Liver (tissue), 9 donors: ENCODE results near the gene ANOS1. TPM values are rescaled to one million over a fixed set of nuclear protein-coding genes. Genes with fewer than 3 reads are reported as not detected.

Experiments
- DNase-seq: peaks from one replicate; pipeline ENCODE4 v3.0.0-alpha.2; 2017; ENCODE audit warnings: low spot score
- H3K27ac ChIP-seq, 2 donors: one replicate each; pipeline ENCODE4 v1.7.0; 2013; ENCODE audit warnings: inconsistent platforms in 2 of 2, low read length in 2 of 2, control low read depth in 1 of 2, low read depth in 1 of 2, mild to moderate bottlenecking in 1 of 2
- H3K27me3 ChIP-seq, 4 donors: one replicate each; pipeline versions ENCODE4 v1.6.1 to v1.7.0; 2013; ENCODE audit warnings: low read length in 3 of 4, inconsistent platforms in 1 of 4, mild to moderate bottlenecking in 1 of 4, moderate library complexity in 1 of 4; ENCODE audit not compliant: control insufficient read depth in 4 of 4, insufficient read depth in 4 of 4
- H3K36me3 ChIP-seq, 4 donors: one replicate each; pipeline versions ENCODE4 v1.6.1 to v1.7.0; 2013; ENCODE audit warnings: low read length in 3 of 4, mild to moderate bottlenecking in 3 of 4, low read depth in 1 of 4, moderate library complexity in 1 of 4; ENCODE audit not compliant: control insufficient read depth in 4 of 4, insufficient read depth in 3 of 4
- H3K4me1 ChIP-seq, 4 donors: one replicate each; pipeline versions ENCODE4 v1.6.1 to v1.7.0; 2013; ENCODE audit warnings: low read length in 3 of 4, mild to moderate bottlenecking in 3 of 4, moderate library complexity in 1 of 4; ENCODE audit not compliant: control insufficient read depth in 4 of 4, insufficient read depth in 4 of 4
- H3K4me3 ChIP-seq, 3 donors: one replicate each; pipeline versions ENCODE4 v1.6.1 to v1.7.0; 2013; ENCODE audit warnings: low read length in 3 of 3, control low read depth in 1 of 3, low read depth in 1 of 3, mild to moderate bottlenecking in 1 of 3
- H3K9ac ChIP-seq, 2 donors: one replicate each; pipeline ENCODE4 v1.7.0; 2013; ENCODE audit warnings: low read length in 2 of 2, mild to moderate bottlenecking in 2 of 2, moderate library complexity in 2 of 2, control low read depth in 1 of 2, low read depth in 1 of 2
- H3K9me3 ChIP-seq, 4 donors: one replicate each; pipeline versions ENCODE4 v1.6.1 to v1.7.0; 2013; ENCODE audit warnings: low read length in 3 of 4; ENCODE audit not compliant: control insufficient read depth in 4 of 4
- ATF3 ChIP-seq: IDR thresholded peaks from 2 replicates; pipeline ENCODE4 v1.6.1; 2016; ENCODE audit warnings: antibody characterized with exemption
- CTCF ChIP-seq: fragments of 150-350 bp; IDR thresholded peaks from 2 replicates; pipeline ENCODE4 v1.5.1; 2017; ENCODE audit warnings: improper control_type of control experiment, low read depth, low read length; ENCODE audit not compliant: missing input control
- EGR1 ChIP-seq, 2 donors: IDR thresholded peaks; 2 replicates each; pipeline ENCODE4 v1.6.1; 2016 to 2018; ENCODE audit warnings: antibody characterized with exemption in 2 of 2, low read depth in 2 of 2
- FOXA1 ChIP-seq: IDR thresholded peaks from 2 replicates; pipeline ENCODE4 v1.6.1; 2016; ENCODE audit warnings: antibody characterized with exemption
- FOXA2 ChIP-seq: IDR thresholded peaks from 2 replicates; pipeline ENCODE4 v1.6.1; 2016; ENCODE audit warnings: antibody characterized with exemption
- GABPA ChIP-seq, 2 donors: IDR thresholded peaks in 1 of 2; conservative IDR thresholded peaks in 1 of 2; 2 replicates each; pipeline ENCODE4 v1.6.1; 2016; ENCODE audit warnings: antibody characterized with exemption in 2 of 2, mild to moderate bottlenecking in 1 of 2, moderate library complexity in 1 of 2
- HNF4A ChIP-seq, 2 donors: conservative IDR thresholded peaks; 2 replicates each; pipeline ENCODE4 v1.6.1; 2016; ENCODE audit warnings: antibody characterized with exemption in 2 of 2, mild to moderate bottlenecking in 2 of 2
- HNF4G ChIP-seq: IDR thresholded peaks from 2 replicates; pipeline ENCODE4 v1.6.1; 2016; ENCODE audit warnings: antibody characterized with exemption
- JUND ChIP-seq, 2 donors: IDR thresholded peaks; 2 replicates each; pipeline ENCODE4 v1.6.1; 2016; ENCODE audit warnings: antibody characterized with exemption in 2 of 2
- NR2F2 ChIP-seq: IDR thresholded peaks from 2 replicates; pipeline ENCODE4 v1.6.1; 2016; ENCODE audit warnings: antibody characterized with exemption
- RAD21 ChIP-seq, 2 donors: IDR thresholded peaks; 2 replicates each; pipeline ENCODE4 v1.6.1; 2016; ENCODE audit warnings: antibody characterized with exemption in 2 of 2, mild to moderate bottlenecking in 2 of 2
- SP1 ChIP-seq: IDR thresholded peaks from 2 replicates; pipeline ENCODE4 v1.6.1; 2018; ENCODE audit warnings: antibody characterized with exemption, mild to moderate bottlenecking
- YY1 ChIP-seq: IDR thresholded peaks from 2 replicates; pipeline ENCODE4 v1.6.1; 2016; ENCODE audit warnings: antibody characterized with exemption, mild to moderate bottlenecking
- WGBS: extraction: QIAGEN DNeasy Blood & Tissue Kit; methylation state at CpG from one replicate; pipeline ENCODE4 v1.1.7; 2013; 5-methylcytosine and 5-hydroxymethylcytosine counted together
- polyA plus RNA-seq, 2 donors: library from polyadenylated mRNA; stranded (reverse) in 1 of 2; unstranded in 1 of 2; fragments of 200-250 nt in 1 of 2; fragments of >200 nt in 1 of 2; fragmentation: Nextera tagmentation in 1 of 2; extraction: Ambion mirVana in 1 of 2; gene quantifications; one replicate each; pipeline versions ENCODE4 v1.2.1 to v1.2.3, GENCODE V29; 2013 to 2015
- total RNA-seq, 2 donors: library from RNA; depleted of rRNA; stranded (reverse); fragments of >200 nt; gene quantifications; one replicate each; pipeline ENCODE4 v1.2.3, GENCODE V29; 2014
- TF ChIP-seq, protein P1 (sequence below): IDR thresholded peaks from 2 replicates; pipeline ENCODE4 v1.6.1; 2016; ENCODE audit warnings: antibody characterized with exemption
- TF ChIP-seq, protein P2 (sequence below): IDR thresholded peaks from 2 replicates; pipeline ENCODE4 v1.6.1; 2016; ENCODE audit warnings: antibody characterized with exemption
- TF ChIP-seq, protein P3 (sequence below): IDR thresholded peaks from 2 replicates; pipeline ENCODE4 v1.6.1; 2016; ENCODE audit warnings: antibody characterized with exemption, mild to moderate bottlenecking
- donor health status: healthy.
- donor health status: healthy.
- donor health status: healthy.
- donor health status: healthy.
- donor health status: healthy.

The ANOS1 gene
- total and polyA plus RNA-seq, 4 donors: 0.08 to 1.6 (median 0.27) TPM

DNA sequence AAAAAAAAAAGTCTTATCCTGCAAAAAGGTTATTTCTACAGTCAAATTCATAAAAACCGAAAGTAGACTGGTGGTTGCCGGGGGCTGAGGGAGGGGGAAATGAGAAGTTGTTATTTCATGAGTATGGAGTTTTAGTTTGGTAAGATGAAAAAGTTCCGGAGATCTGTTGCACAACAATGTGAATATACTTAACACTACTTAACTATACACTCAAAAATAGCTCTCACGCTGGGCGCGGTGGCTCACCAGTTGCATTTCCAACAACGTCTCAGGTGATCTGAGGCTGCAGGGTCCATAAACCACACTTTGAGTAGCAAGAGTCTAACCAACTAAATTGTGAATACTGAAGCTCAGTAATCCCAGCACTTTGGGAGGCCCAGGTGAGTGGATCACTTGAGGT is 52.4 kb downstream of the ANOS1 start:
- H3K9ac ChIP-seq: no peak overlapping the region
- H3K4me3 ChIP-seq: no peak overlapping the region
- H3K27me3 ChIP-seq: no peaks in the 10 kb centered on the region
- WGBS: 85% methylated on average over 7 of the region's 7 CpGs
- DNase-seq: no peak
- no peak for TF ChIP-seq YY1
- TF ChIP-seq, protein P1, sequence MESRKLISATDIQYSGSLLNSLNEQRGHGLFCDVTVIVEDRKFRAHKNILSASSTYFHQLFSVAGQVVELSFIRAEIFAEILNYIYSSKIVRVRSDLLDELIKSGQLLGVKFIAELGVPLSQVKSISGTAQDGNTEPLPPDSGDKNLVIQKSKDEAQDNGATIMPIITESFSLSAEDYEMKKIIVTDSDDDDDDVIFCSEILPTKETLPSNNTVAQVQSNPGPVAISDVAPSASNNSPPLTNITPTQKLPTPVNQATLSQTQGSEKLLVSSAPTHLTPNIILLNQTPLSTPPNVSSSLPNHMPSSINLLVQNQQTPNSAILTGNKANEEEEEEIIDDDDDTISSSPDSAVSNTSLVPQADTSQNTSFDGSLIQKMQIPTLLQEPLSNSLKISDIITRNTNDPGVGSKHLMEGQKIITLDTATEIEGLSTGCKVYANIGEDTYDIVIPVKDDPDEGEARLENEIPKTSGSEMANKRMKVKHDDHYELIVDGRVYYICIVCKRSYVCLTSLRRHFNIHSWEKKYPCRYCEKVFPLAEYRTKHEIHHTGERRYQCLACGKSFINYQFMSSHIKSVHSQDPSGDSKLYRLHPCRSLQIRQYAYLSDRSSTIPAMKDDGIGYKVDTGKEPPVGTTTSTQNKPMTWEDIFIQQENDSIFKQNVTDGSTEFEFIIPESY: no peak
- TF ChIP-seq, protein P2, sequence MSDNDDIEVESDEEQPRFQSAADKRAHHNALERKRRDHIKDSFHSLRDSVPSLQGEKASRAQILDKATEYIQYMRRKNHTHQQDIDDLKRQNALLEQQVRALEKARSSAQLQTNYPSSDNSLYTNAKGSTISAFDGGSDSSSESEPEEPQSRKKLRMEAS: no peak
- TF ChIP-seq FOXA2: no peak
- TF ChIP-seq FOXA1: no peak
- no peak for TF ChIP-seq ATF3
- TF ChIP-seq HNF4A (conservative IDR thresholded peaks at IDR 0.05): no peak
- TF ChIP-seq, protein P3, sequence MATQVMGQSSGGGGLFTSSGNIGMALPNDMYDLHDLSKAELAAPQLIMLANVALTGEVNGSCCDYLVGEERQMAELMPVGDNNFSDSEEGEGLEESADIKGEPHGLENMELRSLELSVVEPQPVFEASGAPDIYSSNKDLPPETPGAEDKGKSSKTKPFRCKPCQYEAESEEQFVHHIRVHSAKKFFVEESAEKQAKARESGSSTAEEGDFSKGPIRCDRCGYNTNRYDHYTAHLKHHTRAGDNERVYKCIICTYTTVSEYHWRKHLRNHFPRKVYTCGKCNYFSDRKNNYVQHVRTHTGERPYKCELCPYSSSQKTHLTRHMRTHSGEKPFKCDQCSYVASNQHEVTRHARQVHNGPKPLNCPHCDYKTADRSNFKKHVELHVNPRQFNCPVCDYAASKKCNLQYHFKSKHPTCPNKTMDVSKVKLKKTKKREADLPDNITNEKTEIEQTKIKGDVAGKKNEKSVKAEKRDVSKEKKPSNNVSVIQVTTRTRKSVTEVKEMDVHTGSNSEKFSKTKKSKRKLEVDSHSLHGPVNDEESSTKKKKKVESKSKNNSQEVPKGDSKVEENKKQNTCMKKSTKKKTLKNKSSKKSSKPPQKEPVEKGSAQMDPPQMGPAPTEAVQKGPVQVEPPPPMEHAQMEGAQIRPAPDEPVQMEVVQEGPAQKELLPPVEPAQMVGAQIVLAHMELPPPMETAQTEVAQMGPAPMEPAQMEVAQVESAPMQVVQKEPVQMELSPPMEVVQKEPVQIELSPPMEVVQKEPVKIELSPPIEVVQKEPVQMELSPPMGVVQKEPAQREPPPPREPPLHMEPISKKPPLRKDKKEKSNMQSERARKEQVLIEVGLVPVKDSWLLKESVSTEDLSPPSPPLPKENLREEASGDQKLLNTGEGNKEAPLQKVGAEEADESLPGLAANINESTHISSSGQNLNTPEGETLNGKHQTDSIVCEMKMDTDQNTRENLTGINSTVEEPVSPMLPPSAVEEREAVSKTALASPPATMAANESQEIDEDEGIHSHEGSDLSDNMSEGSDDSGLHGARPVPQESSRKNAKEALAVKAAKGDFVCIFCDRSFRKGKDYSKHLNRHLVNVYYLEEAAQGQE: no peak
- no peaks in the 10 kb centered on the region for H3K36me3 ChIP-seq
- H3K27ac ChIP-seq: no peak overlapping the region
- no peaks in the 10 kb centered on the region for H3K9me3 ChIP-seq
- no peaks in the 10 kb centered on the region for H3K4me1 ChIP-seq

DNA sequence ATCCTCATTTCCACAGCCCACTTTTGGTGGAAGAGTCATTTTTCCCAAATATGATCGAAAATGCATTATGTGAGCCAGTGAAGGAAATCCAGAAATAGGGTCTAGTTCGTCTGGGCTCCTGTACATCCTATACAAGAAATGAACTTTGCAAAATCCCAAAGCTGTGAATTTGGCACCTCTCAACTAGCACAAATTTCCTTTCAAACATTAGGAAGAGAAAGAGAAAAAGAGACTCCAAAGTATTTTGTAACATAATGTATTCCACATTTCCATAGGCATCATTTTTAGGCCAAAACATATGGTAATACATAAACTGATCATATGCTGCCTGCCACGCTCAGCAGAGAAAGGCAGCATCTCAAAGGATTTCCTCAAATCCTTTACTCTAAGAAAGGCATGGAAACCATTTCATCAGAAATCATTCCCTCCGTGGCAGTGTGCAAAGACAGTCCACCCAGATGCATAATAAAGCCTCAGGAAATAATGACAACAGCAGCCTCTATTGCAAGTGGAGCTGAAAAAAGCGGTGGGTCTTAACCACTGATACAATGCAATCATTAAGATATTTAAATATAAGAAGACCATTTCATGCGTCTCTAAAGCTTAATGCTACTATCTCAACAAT is 56.8 kb downstream of the ANOS1 start:
- Histone ChIP-seq H3K9ac (no peak overlapping the region), H3K27me3 (peaks cover 0 to 2% (median 0%) of the 10 kb centered on the region in 4 donors), H3K4me1 (no peaks in the 10 kb centered on the region), H3K4me3 (no peak overlapping the region), H3K9me3 (no peaks in the 10 kb centered on the region), H3K36me3 (no peaks in the 10 kb centered on the region), H3K27ac (no peak overlapping the region)
- no peak for DNase-seq
- 82% methylated on average over 6 of the region's 6 CpGs for WGBS
- TF ChIP-seq FOXA1: no peak
- TF ChIP-seq FOXA2: no peak
- TF ChIP-seq NR2F2: no peak
- no peak for TF ChIP-seq ATF3
- no peak for TF ChIP-seq EGR1 (IDR thresholded peaks at IDR 0.05; ENCODE audit: low read depth in 2 of 2)
- no peak for TF ChIP-seq JUND (IDR thresholded peaks at IDR 0.05)
- TF ChIP-seq HNF4G: no peak
- no peak for TF ChIP-seq GABPA (IDR thresholded peaks at IDR 0.05 in 1 of 2, conservative IDR thresholded peaks at IDR 0.05 in 1 of 2)
- TF ChIP-seq SP1: no peak
- TF ChIP-seq, protein P1: no peak
- no peak for TF ChIP-seq CTCF
- no peak for TF ChIP-seq RAD21 (IDR thresholded peaks at IDR 0.05)
- TF ChIP-seq, protein P3: no peak
